NCI-H2107 treated with DMSO at 0.1 percent for 48 hours (cell line): ENCODE measurements around the gene TAOK1.

Experiments
- DNase-seq: peaks from one replicate; lab custom pipeline; 2025; ENCODE audit not compliant: unreplicated experiment; lab: John Stamatoyannopoulos, UW

TAOK1 gene

DNA sequence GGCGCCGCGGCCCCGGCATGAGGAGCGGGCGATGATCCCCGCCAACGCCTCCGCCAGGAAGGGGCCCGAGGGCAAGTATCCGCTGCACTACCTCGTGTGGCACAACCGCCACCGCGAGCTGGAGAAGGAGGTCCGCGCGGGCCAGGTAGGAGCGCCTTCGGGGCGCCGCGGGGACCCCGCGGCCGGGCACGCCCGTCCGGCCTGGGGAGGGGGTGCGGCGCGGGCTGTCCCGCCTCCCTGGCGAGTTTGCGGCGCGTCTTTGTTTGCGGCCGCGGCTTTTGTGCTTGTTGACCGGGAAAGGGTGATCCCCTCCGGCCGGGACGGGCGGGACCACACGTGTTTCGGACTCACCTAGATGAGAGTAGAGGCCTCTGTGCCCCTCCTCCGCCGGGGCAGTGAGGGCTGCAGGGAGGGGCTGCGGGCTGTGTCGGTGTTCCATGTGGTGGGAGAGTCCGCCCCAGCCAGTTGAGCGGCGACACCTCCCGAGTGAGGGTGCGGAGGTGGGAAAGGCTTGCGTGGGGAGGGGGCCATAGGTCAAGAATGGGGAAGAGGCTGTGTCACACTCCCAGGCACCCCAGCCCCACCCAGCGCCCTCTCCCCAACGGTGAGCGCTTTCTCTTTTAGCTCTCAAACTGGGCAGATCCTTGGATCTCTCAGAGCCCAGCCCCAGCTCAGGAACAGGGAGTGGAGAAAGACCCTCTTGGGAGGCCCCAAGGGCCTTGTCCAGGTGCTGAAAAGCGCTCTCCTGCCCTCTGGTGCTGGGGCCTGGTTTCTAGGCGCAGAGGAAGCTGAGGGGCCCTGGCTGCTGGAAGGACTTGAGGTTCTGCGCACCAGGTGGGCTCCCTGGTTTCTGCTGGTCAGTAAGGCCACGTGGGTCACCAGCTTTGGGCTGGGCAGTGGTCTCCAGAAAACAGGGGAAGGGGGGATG is 203.7 kb downstream of the TAOK1 start:
- DNase-seq, result no peak

DNA sequence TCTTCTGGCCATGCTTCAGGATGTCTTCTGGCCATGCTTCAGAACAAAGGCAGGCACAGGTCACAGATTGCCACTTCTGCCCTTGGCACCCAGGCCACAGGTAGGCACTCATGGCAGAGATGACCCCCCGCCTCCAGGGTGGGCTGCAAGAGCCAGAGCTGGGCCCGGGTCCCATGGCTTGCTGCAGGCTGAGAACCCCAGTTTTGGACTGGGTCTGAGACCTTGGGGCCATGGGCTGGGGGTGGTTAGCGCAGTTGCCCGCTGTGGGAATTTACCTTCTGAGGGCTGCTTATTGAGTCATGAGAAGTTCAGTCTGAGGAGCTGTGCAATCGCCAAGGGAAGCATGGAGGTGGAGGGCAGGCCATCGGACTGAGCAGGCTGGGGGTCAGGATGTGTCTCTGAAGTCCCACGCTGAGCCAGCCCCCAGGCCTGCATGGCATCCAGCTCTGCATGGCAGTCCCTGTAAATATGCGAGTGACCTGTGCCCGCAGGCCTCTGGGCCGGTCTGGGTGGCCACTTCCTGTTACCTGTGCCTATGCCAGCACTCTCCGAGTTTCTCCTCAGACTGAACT is 204.4 kb downstream of the TAOK1 start:
- DNase-seq, result no peak

DNA sequence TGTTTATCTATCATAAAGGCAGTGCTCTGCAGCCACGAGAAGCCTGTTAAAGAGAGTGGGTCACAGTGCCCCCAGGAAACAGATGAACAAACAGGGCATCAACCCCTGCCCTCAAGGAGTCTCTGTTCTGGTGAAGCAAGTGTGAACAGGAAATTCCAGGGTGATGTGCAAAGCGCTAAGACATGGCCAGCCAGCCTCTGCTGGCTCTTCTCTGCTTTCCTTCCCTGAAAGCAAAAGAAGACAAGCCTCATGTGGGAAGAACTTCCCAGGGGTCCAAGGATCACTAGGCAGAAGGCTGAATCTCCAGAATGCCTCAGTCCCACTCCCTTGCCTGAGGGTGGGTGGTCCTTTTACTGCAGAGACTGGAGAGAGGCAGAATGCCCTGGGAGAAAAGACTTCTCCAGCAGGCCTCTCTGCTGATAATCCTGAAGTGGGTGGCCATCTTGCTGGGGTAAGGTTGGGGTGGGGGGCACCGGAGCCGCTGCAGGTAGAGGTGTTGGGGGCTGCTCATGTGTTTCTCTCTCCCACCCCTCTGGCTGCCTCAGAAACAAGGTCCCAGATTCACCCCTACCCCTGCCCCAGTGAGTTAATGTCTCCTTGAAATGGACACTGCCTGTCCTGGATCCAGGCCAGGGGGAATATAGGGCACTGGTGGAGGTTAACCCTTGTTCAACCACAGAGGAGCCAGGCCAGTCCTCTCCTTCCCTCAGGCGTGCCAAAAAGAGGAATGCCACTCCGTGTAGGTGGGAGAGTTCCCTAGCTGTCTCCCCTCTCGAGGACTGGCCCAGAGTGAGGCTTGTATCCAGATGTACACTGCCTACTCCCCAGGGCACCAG is 205.2 kb downstream of the TAOK1 start:
- no peak for DNase-seq

DNA sequence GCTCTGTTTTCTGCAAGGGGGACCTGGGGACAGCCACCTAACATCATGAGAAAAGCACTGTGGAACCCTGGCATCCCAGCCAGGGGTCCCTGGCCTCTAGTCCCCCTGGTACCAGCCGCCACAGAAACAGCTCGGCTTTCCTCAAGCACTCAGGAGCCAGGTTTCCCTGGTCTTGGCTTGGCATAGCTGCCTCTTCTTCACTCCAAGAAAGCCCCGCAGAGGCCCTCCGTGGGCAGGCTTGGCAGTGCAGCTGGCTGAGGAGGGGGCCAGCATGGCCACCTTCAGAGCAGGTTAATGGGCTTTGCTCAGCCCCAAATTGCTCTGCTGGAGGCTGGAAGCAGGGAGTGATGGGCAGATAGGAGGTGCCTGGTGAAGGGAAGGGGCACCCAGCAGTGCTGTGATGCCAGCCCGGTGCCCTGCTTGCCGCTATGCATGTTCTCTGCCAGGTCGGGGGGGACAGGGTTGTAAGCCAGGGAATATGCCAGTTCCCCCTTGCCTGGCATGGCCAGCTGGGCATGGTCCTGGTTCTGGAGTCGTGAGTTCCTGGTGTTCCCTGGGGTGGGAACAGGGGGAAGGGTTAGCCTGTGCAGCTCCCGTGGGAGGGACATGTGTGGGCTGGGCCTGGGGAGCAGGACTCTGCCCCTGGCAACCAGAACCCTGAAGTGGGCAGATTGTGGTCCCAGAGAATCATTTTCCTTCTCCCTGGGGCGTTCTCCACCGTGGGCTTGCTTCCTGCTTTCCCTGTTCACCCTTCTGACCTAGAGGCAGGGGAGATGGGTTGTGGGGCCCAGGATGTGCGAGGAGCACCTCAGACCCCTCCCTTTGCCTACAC is 206.0 kb downstream of the TAOK1 start:
- DNase-seq, result no peak

DNA sequence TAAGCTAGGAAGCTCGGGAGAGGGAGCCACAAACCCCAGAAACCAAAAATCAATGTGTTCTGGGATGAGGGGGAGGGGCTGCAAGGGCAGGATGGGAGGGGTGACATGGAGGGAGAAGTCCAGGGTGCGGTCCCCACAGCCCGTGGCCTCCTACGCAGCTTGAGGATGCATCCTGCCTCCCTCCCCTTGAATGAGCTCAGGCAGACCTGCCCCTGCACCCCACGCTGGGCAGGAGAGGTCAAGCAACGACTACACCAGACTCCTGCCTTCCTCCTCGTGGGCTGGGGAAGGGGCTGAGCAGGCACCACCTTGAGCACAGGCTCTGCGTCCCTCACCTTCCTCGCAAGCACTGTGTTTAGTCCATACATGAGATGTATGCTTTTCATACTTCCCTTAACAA is 206.6 kb downstream of the TAOK1 start:
- no peak for DNase-seq

DNA sequence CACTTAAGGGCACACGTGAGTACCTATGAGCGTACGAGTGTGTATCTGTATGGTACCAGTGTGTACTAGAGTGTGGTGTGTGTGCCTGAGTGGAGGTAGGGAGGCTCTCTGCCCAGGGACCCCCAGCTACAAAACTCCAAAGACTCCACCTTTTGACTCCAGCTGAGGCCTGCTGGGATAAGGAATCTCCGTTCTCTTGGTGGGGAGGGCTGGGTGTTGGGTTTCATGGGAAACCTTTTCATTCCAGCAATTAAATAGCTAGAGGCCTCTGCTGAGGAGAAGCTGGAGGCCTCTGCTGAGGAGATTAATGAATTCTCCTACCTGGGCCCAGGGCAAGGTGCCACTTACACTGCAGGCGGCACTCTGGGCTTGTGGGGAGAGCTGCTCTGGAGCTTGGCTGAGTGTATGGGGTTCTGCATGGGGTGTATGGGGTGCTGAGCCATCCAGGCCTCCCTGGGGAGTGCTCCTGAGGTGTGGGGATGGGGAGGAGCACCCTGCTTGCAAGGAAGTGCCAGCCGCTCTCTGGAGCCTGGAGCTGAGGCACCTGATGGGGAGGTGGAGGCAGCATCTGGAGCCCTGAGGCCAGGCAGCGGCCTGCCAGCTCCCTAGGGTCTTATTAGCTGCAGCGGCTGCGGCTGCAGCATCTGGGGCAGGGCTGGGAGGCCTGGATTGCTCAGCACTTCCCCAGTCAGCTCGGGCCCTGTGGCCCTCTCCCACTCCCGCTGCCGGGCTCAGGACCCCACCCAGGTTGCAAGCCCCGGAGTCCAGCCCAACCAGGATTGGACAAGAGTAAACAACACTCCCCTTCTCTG is 207.4 kb downstream of the TAOK1 start:
- DNase-seq, result peak; percentile 47
